KMS-11 (cell line): ENCODE data around the gene MACROD2.

ENCODE experiments used
- H2AFZ ChIP-seq: fragments of 200-600 bp; sonication (generic); 2 replicates; pipeline ENCODE4 v1.6.1; 2016; ENCODE audit warnings: antibody characterized with exemption, mixed run types, low read depth
- H3K27ac ChIP-seq: fragments of 200-600 bp; sonication (generic); 2 replicates; pipeline ENCODE4 v1.6.1; 2016; ENCODE audit warnings: mild to moderate bottlenecking, mixed run types
- H3K27me3 ChIP-seq: fragments of 200-600 bp; sonication (generic); 2 replicates; pipeline ENCODE4 v1.6.1; 2017; ENCODE audit warnings: mild to moderate bottlenecking, low read depth, mixed run types, moderate library complexity; ENCODE audit not compliant: insufficient read depth
- H3K36me3 ChIP-seq: fragments of 200-600 bp; sonication (generic); 2 replicates; pipeline ENCODE4 v1.6.1; 2017; ENCODE audit warnings: mild to moderate bottlenecking, mixed run types; ENCODE audit not compliant: insufficient read depth
- H3K4me1 ChIP-seq: fragments of 200-600 bp; sonication (generic); 2 replicates; pipeline ENCODE4 v1.6.1; 2016; ENCODE audit warnings: mild to moderate bottlenecking, low read depth, mixed run types; ENCODE audit not compliant: poor library complexity, severe bottlenecking
- H3K4me2 ChIP-seq: fragments of 200-600 bp; sonication (generic); 2 replicates; pipeline ENCODE4 v1.7.0; 2016; ENCODE audit warnings: mild to moderate bottlenecking, mixed run types
- H3K4me3 ChIP-seq: fragments of 200-600 bp; sonication (generic); IDR thresholded peaks from 2 replicates; pipeline ENCODE4 v1.6.1; 2017; ENCODE audit warnings: low read depth, low read length, mixed read lengths; ENCODE audit not compliant: insufficient read depth
- H3K79me2 ChIP-seq: fragments of 200-600 bp; sonication (generic); 2 replicates; pipeline ENCODE4 v1.6.1; 2016; ENCODE audit warnings: low read depth, mixed run types; ENCODE audit not compliant: insufficient read depth
- H3K9ac ChIP-seq: fragments of 200-600 bp; sonication (generic); 2 replicates; pipeline ENCODE4 v1.6.1; 2016; ENCODE audit warnings: mild to moderate bottlenecking, mixed run types
- H4K20me1 ChIP-seq: fragments of 200-600 bp; sonication (generic); 2 replicates; pipeline ENCODE4 v1.6.1; 2016; ENCODE audit warnings: mild to moderate bottlenecking, mixed run types; ENCODE audit not compliant: insufficient read depth
- TF ChIP-seq, protein P1 (sequence below): fragments of 200-600 bp; sonication (generic); conservative IDR thresholded peaks from 2 replicates; pipeline ENCODE4 v1.6.1; 2017; ENCODE audit warnings: low read depth, mild to moderate bottlenecking, antibody characterized with exemption, low read length, moderate library complexity, mixed read lengths

MACROD2 gene

DNA sequence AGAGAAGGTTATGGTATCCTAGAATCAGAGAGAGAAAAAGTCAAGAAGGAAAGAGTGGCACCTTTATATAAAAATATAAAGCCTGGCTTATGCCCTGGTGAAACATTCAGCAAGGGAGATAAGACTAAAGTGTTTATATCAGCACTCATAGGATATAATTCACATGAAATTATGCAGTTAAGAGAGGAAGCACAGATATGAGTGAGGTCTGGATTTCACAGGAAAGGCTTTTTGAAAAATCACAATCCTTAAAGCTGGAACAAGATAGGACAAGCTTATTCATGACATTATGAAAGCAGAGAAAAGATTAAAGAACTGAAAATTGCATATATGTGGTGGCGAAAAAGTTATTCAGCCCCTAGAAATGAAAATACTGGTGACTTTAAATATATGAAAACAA is 523.3 kb downstream of the MACROD2 start:
- H3K27me3 ChIP-seq = no peaks in the 10 kb centered on the region
- no peak overlapping the region for H3K4me2 ChIP-seq
- no peaks in the 10 kb centered on the region for H4K20me1 ChIP-seq
- H2AFZ ChIP-seq = no peak overlapping the region
- H3K36me3 ChIP-seq = no peaks in the 10 kb centered on the region
- no peak overlapping the region for H3K27ac ChIP-seq
- TF ChIP-seq, protein P1, sequence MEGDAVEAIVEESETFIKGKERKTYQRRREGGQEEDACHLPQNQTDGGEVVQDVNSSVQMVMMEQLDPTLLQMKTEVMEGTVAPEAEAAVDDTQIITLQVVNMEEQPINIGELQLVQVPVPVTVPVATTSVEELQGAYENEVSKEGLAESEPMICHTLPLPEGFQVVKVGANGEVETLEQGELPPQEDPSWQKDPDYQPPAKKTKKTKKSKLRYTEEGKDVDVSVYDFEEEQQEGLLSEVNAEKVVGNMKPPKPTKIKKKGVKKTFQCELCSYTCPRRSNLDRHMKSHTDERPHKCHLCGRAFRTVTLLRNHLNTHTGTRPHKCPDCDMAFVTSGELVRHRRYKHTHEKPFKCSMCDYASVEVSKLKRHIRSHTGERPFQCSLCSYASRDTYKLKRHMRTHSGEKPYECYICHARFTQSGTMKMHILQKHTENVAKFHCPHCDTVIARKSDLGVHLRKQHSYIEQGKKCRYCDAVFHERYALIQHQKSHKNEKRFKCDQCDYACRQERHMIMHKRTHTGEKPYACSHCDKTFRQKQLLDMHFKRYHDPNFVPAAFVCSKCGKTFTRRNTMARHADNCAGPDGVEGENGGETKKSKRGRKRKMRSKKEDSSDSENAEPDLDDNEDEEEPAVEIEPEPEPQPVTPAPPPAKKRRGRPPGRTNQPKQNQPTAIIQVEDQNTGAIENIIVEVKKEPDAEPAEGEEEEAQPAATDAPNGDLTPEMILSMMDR = no peak
- no peak overlapping the region for H3K4me3 ChIP-seq
- no peaks in the 10 kb centered on the region for H3K4me1 ChIP-seq
- H3K9ac ChIP-seq = no peak overlapping the region
- no peaks in the 10 kb centered on the region for H3K79me2 ChIP-seq

DNA sequence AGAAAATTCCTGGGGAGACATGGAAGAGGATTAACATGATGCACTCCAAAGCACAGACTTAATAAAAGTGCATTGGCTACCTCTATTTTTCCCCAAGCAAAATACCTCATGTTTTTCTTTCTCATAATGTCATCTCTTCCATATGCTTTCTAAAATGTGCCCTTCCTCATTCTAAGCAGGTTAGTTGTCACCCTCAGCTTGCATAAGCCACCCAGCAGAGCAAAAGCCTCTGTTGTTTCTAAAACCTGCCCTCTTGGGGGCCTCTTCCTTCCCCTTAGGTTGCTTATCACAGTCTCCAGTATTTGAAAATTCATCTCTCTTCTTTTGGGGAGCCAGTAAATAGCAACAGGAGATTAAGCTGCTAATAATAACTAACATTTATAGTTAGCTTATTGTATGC is 525.7 kb downstream of the MACROD2 start:
- Histone ChIP-seq H3K9ac (no peak overlapping the region), H3K4me2 (no peak overlapping the region), H3K27me3 (no peaks in the 10 kb centered on the region), H3K27ac (no peak overlapping the region), H3K4me3 (no peak overlapping the region), H3K79me2 (no peaks in the 10 kb centered on the region), H3K4me1 (no peaks in the 10 kb centered on the region), H4K20me1 (no peaks in the 10 kb centered on the region), H2AFZ (no peak overlapping the region), H3K36me3 (no peaks in the 10 kb centered on the region)
- TF ChIP-seq, protein P1 = no peak

DNA sequence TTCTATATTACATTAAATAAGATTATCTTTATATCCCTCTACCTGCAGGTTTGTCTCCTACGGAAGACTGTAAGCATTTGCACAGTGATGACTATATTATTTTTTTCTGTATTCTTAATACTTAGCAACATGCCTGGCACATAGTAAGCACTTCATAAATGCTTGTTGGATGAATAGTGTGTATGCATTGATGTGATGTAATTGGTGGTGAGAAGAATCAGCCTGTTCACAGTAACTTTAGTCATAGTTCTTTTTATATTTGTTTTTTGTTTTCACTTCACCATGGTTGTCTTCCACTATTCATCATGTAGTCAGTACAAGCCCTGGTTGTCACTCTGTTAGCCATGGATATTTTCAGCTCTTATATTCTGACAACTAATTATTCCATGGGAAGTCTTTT is 526.1 kb downstream of the MACROD2 start:
- H3K4me2 ChIP-seq = no peak overlapping the region
- TF ChIP-seq, protein P1 = no peak
- no peak overlapping the region for H3K27ac ChIP-seq
- H3K79me2 ChIP-seq = no peaks in the 10 kb centered on the region
- H4K20me1 ChIP-seq = no peaks in the 10 kb centered on the region
- no peaks in the 10 kb centered on the region for H3K4me1 ChIP-seq
- no peaks in the 10 kb centered on the region for H3K27me3 ChIP-seq
- H3K4me3 ChIP-seq = no peak overlapping the region
- no peak overlapping the region for H2AFZ ChIP-seq
- no peaks in the 10 kb centered on the region for H3K36me3 ChIP-seq
- H3K9ac ChIP-seq = no peak overlapping the region

DNA sequence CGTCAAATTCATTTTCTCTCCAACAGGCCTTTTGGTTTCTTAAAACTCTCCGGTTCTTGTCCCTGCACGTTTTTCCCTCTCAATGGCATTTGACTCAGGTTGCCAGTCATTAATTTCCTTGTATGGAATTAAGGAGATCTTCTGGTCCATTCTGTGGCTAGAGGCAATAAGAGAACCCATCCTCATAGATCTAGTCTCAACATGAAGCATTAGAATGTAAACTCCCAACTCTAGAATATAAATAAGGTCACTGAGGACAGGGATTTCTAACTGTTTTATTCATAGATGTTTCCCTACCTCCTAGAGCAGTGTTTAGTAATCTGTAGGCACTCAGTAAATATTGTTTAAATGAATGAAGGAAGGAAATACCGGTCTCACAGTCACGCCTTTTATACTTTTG is 527.3 kb downstream of the MACROD2 start:
- Histone ChIP-seq H3K36me3 (no peaks in the 10 kb centered on the region), H2AFZ (no peak overlapping the region), H3K27me3 (no peaks in the 10 kb centered on the region), H3K79me2 (no peaks in the 10 kb centered on the region), H3K4me2 (no peak overlapping the region), H3K4me1 (no peaks in the 10 kb centered on the region), H3K27ac (no peak overlapping the region), H3K4me3 (no peak overlapping the region), H3K9ac (no peak overlapping the region), H4K20me1 (no peaks in the 10 kb centered on the region)
- TF ChIP-seq, protein P1 = no peak
